ENCODE results near the gene ZFYVE28.

GRCh38 chr4:2251795-2252529, 166.5 kb downstream of the ZFYVE28 start:
- TF ChIP-seq POLR2A (IDR thresholded peaks at IDR 0.05) (no peak), CTCF (IDR thresholded peaks at IDR 0.05) (no peak)

Measured in ovary (tissue), 3 donors.